ENCODE measurements around the gene SH2B3. TPM values are rescaled to one million over a fixed set of nuclear protein-coding genes. Genes with fewer than 3 reads are reported as not detected.

SH2B3 gene
- total and polyA plus RNA-seq, 2 donors (not counting 3 experiments of a cell fraction or from before 2014, with no cell fraction given): 63.1 to 97.9 TPM

GRCh38 chr12:111412007-111412829 lies 6.5 kb downstream of the SH2B3 start:
- no TSS peak for BruUV-seq (replicated peaks)
- CTCF ChIA-PET: interaction anchor here (0.7 to 7.7 kb wide), 10 partner anchors 9 to 81 kb away, joined by 3 to 101 read pairs (median 5); no protein-coding TSS in a partner anchor

GRCh38 chr12:111412830-111413441 lies 7.2 kb downstream of the SH2B3 start:
- H3K4me2 ChIP-seq (ENCODE audit: insufficient read depth, low read length): peak overlapping the region; percentile 21
- peak overlapping the region; percentile 11 for H3K9ac ChIP-seq (replicated peaks; ENCODE audit: extremely low read depth, insufficient read depth, low read length)
- peaks cover 2 to 5% of the 10 kb centered on the region in 2 experiments for H3K36me3 ChIP-seq (ENCODE audit: control insufficient read depth in 2 of 2, extremely low read depth in 1 of 2, insufficient read depth in 2 of 2, low read length in 2 of 2)
- BruUV-seq (replicated peaks): no TSS peak
- ChIA-PET CTCF (interaction anchor here (0.7 to 7.7 kb wide), 10 partner anchors 9 to 38 kb away, joined by 3 to 101 read pairs (median 6); no protein-coding TSS in a partner anchor), POLR2A (interaction anchor here (0.9 to 1.2 kb wide), 2 partner anchors 16 to 39 kb away, joined by 3 read pairs; no protein-coding TSS in a partner anchor)
- FAIRE-seq (peak; percentile 55), DNase-seq (ENCODE audit: low read depth, low spot score) (peak; percentile 32)
- no peaks in the 10 kb centered on the region for H3K9me1 ChIP-seq (replicated peaks; ENCODE audit: control insufficient read depth, extremely low read depth, insufficient read depth, low read length)
- peak overlapping the region; percentile 87 for H3K27ac ChIP-seq (ENCODE audit: insufficient read depth, low read depth, low read length)
- peaks cover 64% of the 10 kb centered on the region for H3K4me1 ChIP-seq (ENCODE audit: control insufficient read depth, extremely low read depth, insufficient read depth, low read length)
- no peaks in the 10 kb centered on the region for H3K9me3 ChIP-seq (replicated peaks; ENCODE audit: control insufficient read depth, insufficient read depth, low read length)
- H3K79me2 ChIP-seq (ENCODE audit: control insufficient read depth, insufficient read depth, low read length): peaks cover 98% of the 10 kb centered on the region
- intact Hi-C loops (cut with micrococcal nuclease): no loop called here
- TF ChIP-seq POLR2AphosphoS5 (IDR thresholded peaks at IDR 0.05; ENCODE audit: insufficient read depth, low read depth, low read length) (no peak), JUN (IDR thresholded peaks at IDR 0.05; ENCODE audit: borderline replicate concordance, insufficient read depth, insufficient read length, low read depth) (no peak), MAX (IDR thresholded peaks at IDR 0.05; ENCODE audit: insufficient read depth, insufficient read length) (no peak)
- peaks cover 3% of the 10 kb centered on the region for H4K20me1 ChIP-seq (replicated peaks; ENCODE audit: control insufficient read depth, extremely low read depth, insufficient read depth, low read length)
- no peak overlapping the region for H3K4me3 ChIP-seq (replicated peaks in 1 of 3; ENCODE audit: insufficient read depth in 1 of 3, low read depth in 1 of 3, low read length in 3 of 3)
- dilution Hi-C loops (cut with MboI; ENCODE audit: extremely low pct_ligation_motif_present, low sequenced_read_pairs): no loop called here
- no peak overlapping the region for H2AFZ ChIP-seq (ENCODE audit: low read depth, low read length)
- no peaks in the 10 kb centered on the region for H3K27me3 ChIP-seq (ENCODE audit: control insufficient read depth in 2 of 2, insufficient read depth in 2 of 2, low read length in 2 of 2)

More at GRCh38 chr12:111412007-111412829, 6.5 kb downstream of the SH2B3 start:
- Histone ChIP-seq H3K9me3 (replicated peaks; ENCODE audit: control insufficient read depth, insufficient read depth, low read length) (no peaks in the 10 kb centered on the region), H3K4me2 (ENCODE audit: insufficient read depth, low read length) (peak overlapping the region; percentile 4), H3K27ac (ENCODE audit: insufficient read depth, low read depth, low read length) (peak overlapping the region; percentile 87), H3K79me2 (ENCODE audit: control insufficient read depth, insufficient read depth, low read length) (peaks cover 98% of the 10 kb centered on the region), H3K4me1 (ENCODE audit: control insufficient read depth, extremely low read depth, insufficient read depth, low read length) (peaks cover 71% of the 10 kb centered on the region), H3K27me3 (ENCODE audit: control insufficient read depth in 2 of 2, insufficient read depth in 2 of 2, low read length in 2 of 2) (no peaks in the 10 kb centered on the region), H3K9me1 (replicated peaks; ENCODE audit: control insufficient read depth, extremely low read depth, insufficient read depth, low read length) (no peaks in the 10 kb centered on the region), H2AFZ (ENCODE audit: low read depth, low read length) (no peak overlapping the region), H3K36me3 (ENCODE audit: control insufficient read depth in 2 of 2, extremely low read depth in 1 of 2, insufficient read depth in 2 of 2, low read length in 2 of 2) (peaks cover 0 to 3% of the 10 kb centered on the region in 2 experiments), H3K4me3 (replicated peaks in 1 of 3; ENCODE audit: insufficient read depth in 1 of 3, low read depth in 1 of 3, low read length in 3 of 3) (no peak overlapping the region), H4K20me1 (replicated peaks; ENCODE audit: control insufficient read depth, extremely low read depth, insufficient read depth, low read length) (peaks cover 3% of the 10 kb centered on the region), H3K9ac (replicated peaks; ENCODE audit: extremely low read depth, insufficient read depth, low read length) (peak overlapping the region; percentile 4)
- TF ChIP-seq POLR2AphosphoS5 (IDR thresholded peaks at IDR 0.05; ENCODE audit: insufficient read depth, low read depth, low read length) (peak; percentile 5), JUN (IDR thresholded peaks at IDR 0.05; ENCODE audit: borderline replicate concordance, insufficient read depth, insufficient read length, low read depth) (no peak), MYC (IDR thresholded peaks at IDR 0.05; ENCODE audit: low read depth, low read length) (no peak), GATA2 (IDR thresholded peaks at IDR 0.05; ENCODE audit: insufficient read depth, insufficient read length, low read depth, low read length) (no peak)
- intact Hi-C loops (cut with micrococcal nuclease): no loop called here
- peak; percentile 42 for FAIRE-seq
- dilution Hi-C loops (cut with MboI; ENCODE audit: extremely low pct_ligation_motif_present, low sequenced_read_pairs): no loop called here
- POLR2A ChIA-PET: interaction anchor here (0.9 to 1.2 kb wide), 3 partner anchors 9 to 39 kb away, joined by 3 to 7 read pairs (median 3); no protein-coding TSS in a partner anchor
- DNase-seq (ENCODE audit: low read depth, low spot score): peak; percentile 51

Measured in endothelial cell of umbilical vein (primary cell).